Central memory CD4-positive, alpha-beta T cell (primary cell): ENCODE results near the gene SOX13.

Source experiments
- DNase-seq: peaks from one replicate; pipeline ENCODE4 v3.0.0; 2022

Gene SOX13

GRCh38 chr1:204132718-204133117, 59.8 kb downstream of the SOX13 start:
- DNase-seq: no peak

- no peak for DNase-seq
Observed at GRCh38 chr1:204134103-204134502, 61.2 kb downstream of the SOX13 start.

- DNase-seq: no peak
Observed at GRCh38 chr1:204136814-204137213, 63.9 kb downstream of the SOX13 start.

GRCh38 chr1:204139088-204139487, 66.2 kb downstream of the SOX13 start:
- no peak for DNase-seq

GRCh38 chr1:204139952-204140351, 67.0 kb downstream of the SOX13 start:
- DNase-seq: no peak

GRCh38 chr1:204141131-204141530, 68.2 kb downstream of the SOX13 start:
- no peak for DNase-seq

- DNase-seq: no peak
Observed at GRCh38 chr1:204142032-204142974, 69.4 kb downstream of the SOX13 start.

GRCh38 chr1:204143276-204144041, 70.5 kb downstream of the SOX13 start:
- DNase-seq: no peak

GRCh38 chr1:204145033-204145504, 72.2 kb downstream of the SOX13 start:
- no peak for DNase-seq

GRCh38 chr1:204146309-204146708, 73.4 kb downstream of the SOX13 start:
- no peak for DNase-seq

- no peak for DNase-seq
Observed at GRCh38 chr1:204146965-204147364, 74.0 kb downstream of the SOX13 start.

- DNase-seq: no peak
Observed at GRCh38 chr1:204147406-204148383, 74.8 kb downstream of the SOX13 start.

GRCh38 chr1:204149107-204149506, 76.2 kb downstream of the SOX13 start:
- no peak for DNase-seq

- no peak for DNase-seq
Observed at GRCh38 chr1:204149635-204150565, 77.0 kb downstream of the SOX13 start.

- no peak for DNase-seq
Observed at GRCh38 chr1:204150702-204151551, 78.0 kb downstream of the SOX13 start.

- DNase-seq: peak; percentile 56
Observed at GRCh38 chr1:204151552-204152309, 78.8 kb downstream of the SOX13 start, which contains the start of gene ETNK2. ETNK2 (minus strand) TSS chr1:204152044; CDS start chr1:204151852, 192 bp downstream.

GRCh38 chr1:204152310-204153044, 79.6 kb downstream of the SOX13 start:
- no peak for DNase-seq

GRCh38 chr1:204153667-204154066, 80.8 kb downstream of the SOX13 start:
- no peak for DNase-seq
